Choroid plexus epithelial cell (primary cell): ENCODE results near the gene RPN2.

Experiments
- DNase-seq: peaks from one replicate; pipeline ENCODE4 v3.0.0-alpha.2; 2010; ENCODE audit warnings: low read depth
- H3K4me3 ChIP-seq: 2 replicates; pipeline ENCODE4 v1.5.1; 2011; ENCODE audit warnings: low read depth, mild to moderate bottlenecking, control low read depth, low read length, moderate library complexity
- CTCF ChIP-seq: conservative IDR thresholded peaks from 2 replicates; pipeline ENCODE4 v1.5.1; 2011; ENCODE audit warnings: low read depth, mild to moderate bottlenecking, control low read depth, inconsistent platforms, low read length, moderate library complexity

Gene RPN2

GRCh38 chr20:37231947-37232630 lies 53.0 kb downstream of the RPN2 start:
- no peak for TF ChIP-seq CTCF
- no peak for DNase-seq
- no peak overlapping the region for H3K4me3 ChIP-seq

GRCh38 chr20:37233548-37234253 lies 54.6 kb downstream of the RPN2 start:
- H3K4me3 ChIP-seq, result no peak overlapping the region
- no peak for DNase-seq
- no peak for TF ChIP-seq CTCF

DNA sequence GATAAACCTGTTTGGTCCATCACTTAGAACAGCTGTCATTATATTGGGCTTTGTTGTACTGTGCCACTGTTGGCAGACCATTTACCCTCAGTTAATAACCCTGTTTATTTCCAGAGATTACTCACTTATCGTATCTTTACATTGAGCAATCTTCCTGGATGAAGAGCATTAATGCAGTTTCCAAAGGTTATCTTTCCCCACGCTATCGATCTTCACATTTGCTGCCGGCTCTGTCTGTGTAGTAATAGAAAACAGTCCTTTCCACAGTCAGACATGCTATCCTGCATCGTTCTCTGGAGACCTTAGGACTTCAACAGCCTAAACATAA lies 55.1 kb downstream of the RPN2 start:
- no peak for TF ChIP-seq CTCF
- DNase-seq, result no peak
- no peak overlapping the region for H3K4me3 ChIP-seq

DNA sequence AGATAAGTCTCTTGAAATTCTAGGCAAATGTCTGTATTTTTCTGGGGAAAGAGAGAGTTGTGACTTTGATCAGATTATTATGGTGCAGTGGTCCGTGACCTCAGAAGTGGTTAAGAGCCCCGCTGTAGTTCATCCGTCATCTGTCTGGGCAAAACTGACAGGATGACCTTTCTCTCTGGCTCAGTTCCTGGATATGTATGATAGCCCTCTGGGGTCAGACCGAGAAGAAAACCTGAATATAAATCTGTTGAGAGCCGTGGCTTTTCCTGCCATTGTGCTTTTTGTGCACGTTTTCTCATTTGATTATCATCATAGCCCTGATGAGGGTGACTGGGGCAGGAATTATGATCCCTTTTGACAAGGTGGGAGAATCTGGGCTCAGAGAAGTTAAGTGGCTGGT lies 55.9 kb downstream of the RPN2 start:
- no peak for DNase-seq
- H3K4me3 ChIP-seq, result no peak overlapping the region
- no peak for TF ChIP-seq CTCF

DNA sequence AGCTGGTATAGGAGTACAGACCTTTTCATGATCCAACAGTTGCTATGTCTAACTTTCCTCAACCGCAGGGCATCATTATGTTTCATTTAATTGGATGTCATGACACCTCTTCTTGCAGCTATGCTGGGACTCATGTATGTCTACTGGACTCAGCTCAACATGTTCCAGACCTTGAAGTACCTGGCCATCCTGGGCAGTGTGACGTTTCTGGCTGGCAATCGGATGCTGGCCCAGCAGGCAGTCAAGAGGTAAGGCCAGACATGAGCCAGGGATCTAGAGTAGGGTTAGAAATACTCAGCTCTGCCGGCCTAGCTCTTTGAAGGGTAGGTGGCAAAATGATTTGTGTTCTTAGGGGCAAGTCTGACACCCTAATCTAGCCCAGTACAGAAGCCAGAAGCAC lies 57.3 kb downstream of the RPN2 start:
- DNase-seq, result no peak
- no peak overlapping the region for H3K4me3 ChIP-seq
- no peak for TF ChIP-seq CTCF

- DNase-seq, result no peak
- no peak overlapping the region for H3K4me3 ChIP-seq
- TF ChIP-seq CTCF, result no peak
Observed at GRCh38 chr20:37237656-37238055, 58.5 kb downstream of the RPN2 start.

GRCh38 chr20:37238426-37238825 lies 59.3 kb downstream of the RPN2 start:
- no peak overlapping the region for H3K4me3 ChIP-seq
- no peak for DNase-seq
- no peak for TF ChIP-seq CTCF
